HepG2 (cell line): Measurements from ENCODE around the gene AJM1. TPM values are rescaled to one million over a fixed set of nuclear protein-coding genes. Genes with fewer than 3 reads are reported as not detected.

Experiments
- ARNT ChIP-seq: fragments of 450-650 bp; IDR thresholded peaks from 2 replicates; pipeline ENCODE4 v1.6.1; 2017
- CC2D1A ChIP-seq: sonication (generic); formaldehyde crosslinking; IDR thresholded peaks from 2 replicates; pipeline ENCODE4 v1.8.1; 2023; ENCODE audit warnings: mild to moderate bottlenecking, missing genetic modification reagents
- HOXD1 ChIP-seq: sonication (generic); formaldehyde crosslinking; IDR thresholded peaks from 2 replicates; pipeline ENCODE4 v1.5.0; 2020; ENCODE audit warnings: missing genetic modification reagents
- MZF1 ChIP-seq: sonication (generic); formaldehyde crosslinking; IDR thresholded peaks from 2 replicates; pipeline ENCODE4 v1.8.1; 2023; ENCODE audit warnings: mild to moderate bottlenecking, missing genetic modification reagents, borderline replicate concordance
- POLR2A ChIP-seq, 2 experiments: IDR thresholded peaks; 2 replicates each; pipeline ENCODE4 v1.6.1; 2011; ENCODE audit warnings: low read depth in 2 of 2, low read length in 2 of 2, mild to moderate bottlenecking in 1 of 2, moderate library complexity in 1 of 2; ENCODE audit not compliant: insufficient read depth in 1 of 2
- RBM22 ChIP-seq: fragments of 200-400 bp; formaldehyde crosslinking; optimal IDR thresholded peaks from 2 replicates; pipeline ENCODE3; 2017; ENCODE audit warnings: mild to moderate bottlenecking, low read length, moderate library complexity
- SOX13 ChIP-seq, 3 experiments: fragments of 450-650 bp in 1 of 3; sonication (generic) in 1 of 3; formaldehyde crosslinking in 1 of 3; IDR thresholded peaks in 2 of 3; conservative IDR thresholded peaks in 1 of 3; 2 replicates each; pipeline versions ENCODE4 v1.5.0 to v1.6.1; 2016 to 2020; ENCODE audit warnings: antibody characterized with exemption in 1 of 3, mild to moderate bottlenecking in 1 of 3, missing compliant biosample characterization in 1 of 3, missing genetic modification reagents in 1 of 3, moderate library complexity in 1 of 3
- TBP ChIP-seq: sonication (generic); formaldehyde crosslinking; IDR thresholded peaks from 2 replicates; pipeline ENCODE4 v1.5.0; 2020; ENCODE audit warnings: missing genetic modification reagents
- XRCC5 ChIP-seq: fragments of 200-400 bp; formaldehyde crosslinking; optimal IDR thresholded peaks from 2 replicates; pipeline ENCODE3; 2017; ENCODE audit warnings: mild to moderate bottlenecking, low read length
- ZNF20 ChIP-seq: sonication (generic); formaldehyde crosslinking; IDR thresholded peaks from 2 replicates; pipeline ENCODE4 v1.4.0; 2020; ENCODE audit warnings: mild to moderate bottlenecking, moderate library complexity, missing genetic modification reagents
- ZNF207 ChIP-seq: fragments of 450-650 bp; IDR thresholded peaks from 2 replicates; pipeline ENCODE4 v1.6.1; 2016; ENCODE audit warnings: antibody characterized with exemption, borderline replicate concordance
- ZNF674 ChIP-seq: sonication (generic); formaldehyde crosslinking; IDR thresholded peaks from 2 replicates; pipeline ENCODE4 v1.5.0; 2020; ENCODE audit warnings: low read depth, mild to moderate bottlenecking, missing genetic modification reagents
- polyA plus RNA-seq, 8 experiments: library from polyadenylated mRNA; depleted of rRNA in 3 of 8; stranded (reverse) in 7 of 8; unstranded in 1 of 8; fragments of >200 nt; fragmentation: Illumina TruSeq in 4 of 8; extraction: Trizol in 4 of 8; gene quantifications; 2 replicates each; pipeline versions ENCODE4 v1.2.1 to v1.2.3, GENCODE V29; 2011 to 2016; ENCODE audit warnings: low read depth in 4 of 8, missing spikeins in 1 of 8, mixed read lengths in 1 of 8; ENCODE audit not compliant: insufficient read depth in 1 of 8
- total RNA-seq, 5 experiments: library from RNA; depleted of rRNA; stranded (reverse); fragments of >200 nt; fragmentation: Illumina TruSeq; extraction: Trizol; gene quantifications; 2 replicates each; pipeline ENCODE4 v1.2.3, GENCODE V29; 2016; ENCODE audit warnings: low read depth in 1 of 5
- TF ChIP-seq, protein P1 (sequence below): fragments of 450-650 bp; IDR thresholded peaks from 2 replicates; pipeline ENCODE4 v1.6.1; 2017; ENCODE audit warnings: mild to moderate bottlenecking
- TF ChIP-seq, protein P2 (sequence below): IDR thresholded peaks from 2 replicates; pipeline ENCODE4 v1.6.1; 2016; ENCODE audit warnings: low read depth, missing genetic modification reagents, missing compliant biosample characterization
- TF ChIP-seq, protein P3 (sequence below): sonication (generic); formaldehyde crosslinking; IDR thresholded peaks from 2 replicates; pipeline ENCODE4 v1.4.0; 2020; ENCODE audit warnings: missing genetic modification reagents
- TF ChIP-seq, protein P4 (sequence below): fragments of 450-650 bp; IDR thresholded peaks from 2 replicates; pipeline ENCODE4 v1.6.1; 2017

Gene AJM1
- total and polyA plus RNA-seq, 2 of the 13 experiments (the other 11 are each of a cell fraction or from before 2014, with no cell fraction given) = 1.1 to 1.2 TPM

DNA sequence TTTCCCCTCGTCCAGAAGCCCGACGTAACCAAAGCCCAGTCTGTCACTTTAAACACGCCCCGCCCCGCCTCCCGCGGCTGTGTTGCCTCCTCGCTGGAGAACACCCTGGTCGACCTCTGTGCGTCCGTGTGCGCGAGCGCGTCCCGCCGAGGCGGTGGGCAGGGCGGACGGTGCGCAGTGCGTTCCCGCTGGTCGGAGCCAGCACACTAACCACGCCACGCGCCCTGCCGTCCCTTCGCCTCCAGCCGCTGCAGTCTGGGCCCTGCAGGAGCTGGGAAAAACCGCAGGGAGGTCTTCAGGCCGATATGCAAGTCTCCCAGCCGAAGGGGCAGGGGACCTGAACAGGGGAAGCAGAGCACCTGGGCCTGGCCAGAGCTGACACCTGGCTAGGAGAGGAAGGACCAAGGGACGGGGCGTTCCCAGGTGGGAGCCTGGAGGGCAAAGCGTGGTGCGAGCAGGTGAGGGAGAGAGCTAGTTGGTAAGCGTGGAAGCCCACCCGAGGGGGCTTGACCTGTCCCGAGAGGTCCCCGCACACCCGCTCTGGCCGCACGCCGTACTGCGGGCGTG is 5.6 kb downstream of the AJM1 start (continued):
- TF ChIP-seq, protein P1, sequence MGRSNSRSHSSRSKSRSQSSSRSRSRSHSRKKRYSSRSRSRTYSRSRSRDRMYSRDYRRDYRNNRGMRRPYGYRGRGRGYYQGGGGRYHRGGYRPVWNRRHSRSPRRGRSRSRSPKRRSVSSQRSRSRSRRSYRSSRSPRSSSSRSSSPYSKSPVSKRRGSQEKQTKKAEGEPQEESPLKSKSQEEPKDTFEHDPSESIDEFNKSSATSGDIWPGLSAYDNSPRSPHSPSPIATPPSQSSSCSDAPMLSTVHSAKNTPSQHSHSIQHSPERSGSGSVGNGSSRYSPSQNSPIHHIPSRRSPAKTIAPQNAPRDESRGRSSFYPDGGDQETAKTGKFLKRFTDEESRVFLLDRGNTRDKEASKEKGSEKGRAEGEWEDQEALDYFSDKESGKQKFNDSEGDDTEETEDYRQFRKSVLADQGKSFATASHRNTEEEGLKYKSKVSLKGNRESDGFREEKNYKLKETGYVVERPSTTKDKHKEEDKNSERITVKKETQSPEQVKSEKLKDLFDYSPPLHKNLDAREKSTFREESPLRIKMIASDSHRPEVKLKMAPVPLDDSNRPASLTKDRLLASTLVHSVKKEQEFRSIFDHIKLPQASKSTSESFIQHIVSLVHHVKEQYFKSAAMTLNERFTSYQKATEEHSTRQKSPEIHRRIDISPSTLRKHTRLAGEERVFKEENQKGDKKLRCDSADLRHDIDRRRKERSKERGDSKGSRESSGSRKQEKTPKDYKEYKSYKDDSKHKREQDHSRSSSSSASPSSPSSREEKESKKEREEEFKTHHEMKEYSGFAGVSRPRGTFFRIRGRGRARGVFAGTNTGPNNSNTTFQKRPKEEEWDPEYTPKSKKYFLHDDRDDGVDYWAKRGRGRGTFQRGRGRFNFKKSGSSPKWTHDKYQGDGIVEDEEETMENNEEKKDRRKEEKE = no peak
- no peak for TF ChIP-seq XRCC5
- TF ChIP-seq ARNT = no peak
- TF ChIP-seq ZNF207 = no peak
- no peak for TF ChIP-seq SOX13 (IDR thresholded peaks at IDR 0.05)
- TF ChIP-seq SOX13 (CRISPR knock-in tag; conservative IDR thresholded peaks at IDR 0.05 in 1 of 2, IDR thresholded peaks at IDR 0.05 in 1 of 2) = peak in 1 of 2 experiments; percentile 28; a peak in 1 of 4 replicates
- peak in 1 of 2 experiments; percentile 52; a peak in 1 of 4 replicates for TF ChIP-seq POLR2A (IDR thresholded peaks at IDR 0.05; ENCODE audit: insufficient read depth in 1 of 2, low read depth in 2 of 2, low read length in 2 of 2)
- no peak for TF ChIP-seq ZNF674 (CRISPR knock-in tag)
- TF ChIP-seq, protein P2, sequence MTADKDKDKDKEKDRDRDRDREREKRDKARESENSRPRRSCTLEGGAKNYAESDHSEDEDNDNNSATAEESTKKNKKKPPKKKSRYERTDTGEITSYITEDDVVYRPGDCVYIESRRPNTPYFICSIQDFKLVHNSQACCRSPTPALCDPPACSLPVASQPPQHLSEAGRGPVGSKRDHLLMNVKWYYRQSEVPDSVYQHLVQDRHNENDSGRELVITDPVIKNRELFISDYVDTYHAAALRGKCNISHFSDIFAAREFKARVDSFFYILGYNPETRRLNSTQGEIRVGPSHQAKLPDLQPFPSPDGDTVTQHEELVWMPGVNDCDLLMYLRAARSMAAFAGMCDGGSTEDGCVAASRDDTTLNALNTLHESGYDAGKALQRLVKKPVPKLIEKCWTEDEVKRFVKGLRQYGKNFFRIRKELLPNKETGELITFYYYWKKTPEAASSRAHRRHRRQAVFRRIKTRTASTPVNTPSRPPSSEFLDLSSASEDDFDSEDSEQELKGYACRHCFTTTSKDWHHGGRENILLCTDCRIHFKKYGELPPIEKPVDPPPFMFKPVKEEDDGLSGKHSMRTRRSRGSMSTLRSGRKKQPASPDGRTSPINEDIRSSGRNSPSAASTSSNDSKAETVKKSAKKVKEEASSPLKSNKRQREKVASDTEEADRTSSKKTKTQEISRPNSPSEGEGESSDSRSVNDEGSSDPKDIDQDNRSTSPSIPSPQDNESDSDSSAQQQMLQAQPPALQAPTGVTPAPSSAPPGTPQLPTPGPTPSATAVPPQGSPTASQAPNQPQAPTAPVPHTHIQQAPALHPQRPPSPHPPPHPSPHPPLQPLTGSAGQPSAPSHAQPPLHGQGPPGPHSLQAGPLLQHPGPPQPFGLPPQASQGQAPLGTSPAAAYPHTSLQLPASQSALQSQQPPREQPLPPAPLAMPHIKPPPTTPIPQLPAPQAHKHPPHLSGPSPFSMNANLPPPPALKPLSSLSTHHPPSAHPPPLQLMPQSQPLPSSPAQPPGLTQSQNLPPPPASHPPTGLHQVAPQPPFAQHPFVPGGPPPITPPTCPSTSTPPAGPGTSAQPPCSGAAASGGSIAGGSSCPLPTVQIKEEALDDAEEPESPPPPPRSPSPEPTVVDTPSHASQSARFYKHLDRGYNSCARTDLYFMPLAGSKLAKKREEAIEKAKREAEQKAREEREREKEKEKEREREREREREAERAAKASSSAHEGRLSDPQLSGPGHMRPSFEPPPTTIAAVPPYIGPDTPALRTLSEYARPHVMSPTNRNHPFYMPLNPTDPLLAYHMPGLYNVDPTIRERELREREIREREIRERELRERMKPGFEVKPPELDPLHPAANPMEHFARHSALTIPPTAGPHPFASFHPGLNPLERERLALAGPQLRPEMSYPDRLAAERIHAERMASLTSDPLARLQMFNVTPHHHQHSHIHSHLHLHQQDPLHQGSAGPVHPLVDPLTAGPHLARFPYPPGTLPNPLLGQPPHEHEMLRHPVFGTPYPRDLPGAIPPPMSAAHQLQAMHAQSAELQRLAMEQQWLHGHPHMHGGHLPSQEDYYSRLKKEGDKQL (CRISPR knock-in tag) = no peak
- no peak for TF ChIP-seq CC2D1A (CRISPR knock-in tag)
- TF ChIP-seq, protein P3, sequence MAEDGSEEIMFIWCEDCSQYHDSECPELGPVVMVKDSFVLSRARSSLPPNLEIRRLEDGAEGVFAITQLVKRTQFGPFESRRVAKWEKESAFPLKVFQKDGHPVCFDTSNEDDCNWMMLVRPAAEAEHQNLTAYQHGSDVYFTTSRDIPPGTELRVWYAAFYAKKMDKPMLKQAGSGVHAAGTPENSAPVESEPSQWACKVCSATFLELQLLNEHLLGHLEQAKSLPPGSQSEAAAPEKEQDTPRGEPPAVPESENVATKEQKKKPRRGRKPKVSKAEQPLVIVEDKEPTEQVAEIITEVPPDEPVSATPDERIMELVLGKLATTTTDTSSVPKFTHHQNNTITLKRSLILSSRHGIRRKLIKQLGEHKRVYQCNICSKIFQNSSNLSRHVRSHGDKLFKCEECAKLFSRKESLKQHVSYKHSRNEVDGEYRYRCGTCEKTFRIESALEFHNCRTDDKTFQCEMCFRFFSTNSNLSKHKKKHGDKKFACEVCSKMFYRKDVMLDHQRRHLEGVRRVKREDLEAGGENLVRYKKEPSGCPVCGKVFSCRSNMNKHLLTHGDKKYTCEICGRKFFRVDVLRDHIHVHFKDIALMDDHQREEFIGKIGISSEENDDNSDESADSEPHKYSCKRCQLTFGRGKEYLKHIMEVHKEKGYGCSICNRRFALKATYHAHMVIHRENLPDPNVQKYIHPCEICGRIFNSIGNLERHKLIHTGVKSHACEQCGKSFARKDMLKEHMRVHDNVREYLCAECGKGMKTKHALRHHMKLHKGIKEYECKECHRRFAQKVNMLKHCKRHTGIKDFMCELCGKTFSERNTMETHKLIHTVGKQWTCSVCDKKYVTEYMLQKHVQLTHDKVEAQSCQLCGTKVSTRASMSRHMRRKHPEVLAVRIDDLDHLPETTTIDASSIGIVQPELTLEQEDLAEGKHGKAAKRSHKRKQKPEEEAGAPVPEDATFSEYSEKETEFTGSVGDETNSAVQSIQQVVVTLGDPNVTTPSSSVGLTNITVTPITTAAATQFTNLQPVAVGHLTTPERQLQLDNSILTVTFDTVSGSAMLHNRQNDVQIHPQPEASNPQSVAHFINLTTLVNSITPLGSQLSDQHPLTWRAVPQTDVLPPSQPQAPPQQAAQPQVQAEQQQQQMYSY (CRISPR knock-in tag) = 0 out of 2 replicates have a peak, but pooled peaks have one; percentile 37
- TF ChIP-seq, protein P4, sequence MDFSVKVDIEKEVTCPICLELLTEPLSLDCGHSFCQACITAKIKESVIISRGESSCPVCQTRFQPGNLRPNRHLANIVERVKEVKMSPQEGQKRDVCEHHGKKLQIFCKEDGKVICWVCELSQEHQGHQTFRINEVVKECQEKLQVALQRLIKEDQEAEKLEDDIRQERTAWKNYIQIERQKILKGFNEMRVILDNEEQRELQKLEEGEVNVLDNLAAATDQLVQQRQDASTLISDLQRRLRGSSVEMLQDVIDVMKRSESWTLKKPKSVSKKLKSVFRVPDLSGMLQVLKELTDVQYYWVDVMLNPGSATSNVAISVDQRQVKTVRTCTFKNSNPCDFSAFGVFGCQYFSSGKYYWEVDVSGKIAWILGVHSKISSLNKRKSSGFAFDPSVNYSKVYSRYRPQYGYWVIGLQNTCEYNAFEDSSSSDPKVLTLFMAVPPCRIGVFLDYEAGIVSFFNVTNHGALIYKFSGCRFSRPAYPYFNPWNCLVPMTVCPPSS = no peak
- 0 out of 2 replicates have a peak, but pooled peaks have one; percentile 33 for TF ChIP-seq HOXD1 (CRISPR knock-in tag)
- 0 out of 2 replicates have a peak, but pooled peaks have one; percentile 15 for TF ChIP-seq ZNF20
- TF ChIP-seq TBP (CRISPR knock-in tag) = no peak
- peak; percentile 47 for TF ChIP-seq RBM22
- TF ChIP-seq MZF1 (CRISPR knock-in tag) = peak; percentile 66; the same call in 1 of the 2 replicates
